Measurements from ENCODE around the gene TLE3. TPM values are rescaled to one million over a fixed set of nuclear protein-coding genes. Genes with fewer than 3 reads are reported as not detected.

TLE3 gene
- total and polyA plus RNA-seq, 2 of the 4 experiments (the other 2 are of a cell fraction): 6.5 to 16.3 TPM

DNA sequence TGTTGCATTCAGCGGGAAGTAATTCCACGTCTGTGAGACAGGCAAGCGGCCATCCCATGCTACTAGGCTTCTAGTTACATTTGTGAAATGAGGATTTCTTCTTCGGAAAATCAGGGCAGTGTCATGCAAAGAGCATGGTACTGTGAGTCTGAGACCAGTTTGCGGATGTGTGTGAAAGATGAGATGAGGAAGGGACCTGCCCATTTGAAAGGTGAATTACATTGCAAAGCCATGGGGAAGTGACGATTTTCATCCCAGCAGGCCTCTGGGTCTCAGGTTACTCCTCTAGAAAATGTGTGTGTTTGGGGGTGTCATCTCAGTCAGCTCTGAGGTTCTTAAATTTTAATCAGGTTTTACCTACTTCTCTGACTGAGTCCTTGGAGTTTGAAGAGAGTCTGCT, 16.1 kb downstream of the TLE3 start:
- peaks cover 59% of the 10 kb centered on the region for H3K36me3 ChIP-seq (ENCODE audit: control insufficient read depth, insufficient read depth, low read length)
- intact Hi-C loops (cut with micrococcal nuclease) (no loop called here), in situ Hi-C loops (cut with MboI; ENCODE audit: low sequenced_read_pairs) (loop anchor here (25.0 kb wide), 1 partner anchor 406 kb away; no protein-coding TSS in a partner anchor), dilution Hi-C loops (cut with HindIII; ENCODE audit: low sequenced_read_pairs, unreplicated experiment) (no loop called here)
- H3K18ac ChIP-seq (ENCODE audit: low read depth, low read length): no peak overlapping the region
- H3K4me1 ChIP-seq (ENCODE audit: control insufficient read depth, insufficient read depth, low read length): peaks cover 2% of the 10 kb centered on the region; the same call in 1 of the 2 replicates
- no peak for TF ChIP-seq SMC3 (IDR thresholded peaks at IDR 0.05; ENCODE audit: low read depth, low read length)
- TF ChIP-seq, protein P1, sequence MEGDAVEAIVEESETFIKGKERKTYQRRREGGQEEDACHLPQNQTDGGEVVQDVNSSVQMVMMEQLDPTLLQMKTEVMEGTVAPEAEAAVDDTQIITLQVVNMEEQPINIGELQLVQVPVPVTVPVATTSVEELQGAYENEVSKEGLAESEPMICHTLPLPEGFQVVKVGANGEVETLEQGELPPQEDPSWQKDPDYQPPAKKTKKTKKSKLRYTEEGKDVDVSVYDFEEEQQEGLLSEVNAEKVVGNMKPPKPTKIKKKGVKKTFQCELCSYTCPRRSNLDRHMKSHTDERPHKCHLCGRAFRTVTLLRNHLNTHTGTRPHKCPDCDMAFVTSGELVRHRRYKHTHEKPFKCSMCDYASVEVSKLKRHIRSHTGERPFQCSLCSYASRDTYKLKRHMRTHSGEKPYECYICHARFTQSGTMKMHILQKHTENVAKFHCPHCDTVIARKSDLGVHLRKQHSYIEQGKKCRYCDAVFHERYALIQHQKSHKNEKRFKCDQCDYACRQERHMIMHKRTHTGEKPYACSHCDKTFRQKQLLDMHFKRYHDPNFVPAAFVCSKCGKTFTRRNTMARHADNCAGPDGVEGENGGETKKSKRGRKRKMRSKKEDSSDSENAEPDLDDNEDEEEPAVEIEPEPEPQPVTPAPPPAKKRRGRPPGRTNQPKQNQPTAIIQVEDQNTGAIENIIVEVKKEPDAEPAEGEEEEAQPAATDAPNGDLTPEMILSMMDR (conservative IDR thresholded peaks at IDR 0.05; ENCODE audit: low read depth, low read length): no peak
- TF ChIP-seq MAFK (IDR thresholded peaks at IDR 0.05; ENCODE audit: low read depth, low read length): no peak
- no peak for TF ChIP-seq POLR2A (IDR thresholded peaks at IDR 0.05; ENCODE audit: low read depth, low read length)
- H2AK5ac ChIP-seq (ENCODE audit: low read depth, low read length): no peak overlapping the region
- no peak overlapping the region for H2BK15ac ChIP-seq (ENCODE audit: low read depth, low read length)
- H2AK9ac ChIP-seq (replicated peaks; ENCODE audit: low read depth, low read length, poor library complexity): no peak overlapping the region
- ChIA-PET CTCF (no interaction called here), POLR2A (ENCODE audit: unreplicated experiment) (no interaction called here)
- no peak overlapping the region for H4K5ac ChIP-seq (ENCODE audit: low read depth, low read length)
- H3K14ac ChIP-seq (replicated peaks; ENCODE audit: low read depth, low read length): no peak overlapping the region
- WGBS, 2 experiments (ENCODE audit: extremely low coverage in 2 of 2, insufficient read length in 1 of 2): 80% methylated on average over 5 of the region's 6 CpGs; no CpG with 5 or more reads in 1 of the 2 experiments
- DNase-seq: no peak
- peaks cover 81% of the 10 kb centered on the region for H4K20me1 ChIP-seq (ENCODE audit: insufficient read depth, low read length)
- no peak overlapping the region for H2BK5ac ChIP-seq (ENCODE audit: low read depth, low read length, poor library complexity, severe bottlenecking)
- no peak overlapping the region for H3K56ac ChIP-seq (ENCODE audit: extremely low read depth, insufficient read depth, low read length)
- no peak overlapping the region for H2BK20ac ChIP-seq (ENCODE audit: low read depth, low read length)
- H4K91ac ChIP-seq (ENCODE audit: insufficient read depth, low read depth, low read length): no peak overlapping the region
- no peak for ATAC-seq (ENCODE audit: low read depth)
- no peak overlapping the region for H3K4ac ChIP-seq (ENCODE audit: low read depth, low read length)
- no TSS peak for BruUV-seq (replicated peaks)
- no peaks in the 10 kb centered on the region for H3K27me3 ChIP-seq (ENCODE audit: control insufficient read depth, insufficient read depth, low read length)
- H3K9me1 ChIP-seq (ENCODE audit: insufficient read depth, low read length): peaks cover 19% of the 10 kb centered on the region
- H2AFZ ChIP-seq (replicated peaks; ENCODE audit: low read length, poor library complexity): no peak overlapping the region
- peaks cover 39 to 83% of the 10 kb centered on the region in 2 experiments for H3K79me1 ChIP-seq (ENCODE audit: low read depth in 1 of 2, low read length in 2 of 2)
- no peak overlapping the region for H3K23ac ChIP-seq (ENCODE audit: low read depth, low read length)
- no peak overlapping the region for H3K4me3 ChIP-seq (ENCODE audit: insufficient read depth, low read depth, low read length)
- H2BK120ac ChIP-seq (ENCODE audit: low read depth, low read length): no peak overlapping the region
- no peak overlapping the region for H3K4me2 ChIP-seq (ENCODE audit: low read depth, low read length)
- H4K8ac ChIP-seq (ENCODE audit: low read depth in 2 of 2, low read length in 2 of 2): no peak overlapping the region
- H3K27ac ChIP-seq (ENCODE audit: insufficient read depth, low read length): no peak overlapping the region
- H3K9ac ChIP-seq (ENCODE audit: low read depth, low read length): no peak overlapping the region
- no peaks in the 10 kb centered on the region for H3K9me3 ChIP-seq (ENCODE audit: control insufficient read depth, insufficient read depth, low read length)
